ENCODE results near the gene APBB1IP. TPM values are rescaled to one million over a fixed set of nuclear protein-coding genes. Genes with fewer than 3 reads are reported as not detected.
"Not testable (repeated sequence)": the region's sequence is repeated elsewhere in the genome, so short reads cannot be mapped to it uniquely, and the experiment has no call there.

The APBB1IP gene
- total RNA-seq, 1 donor from 2014 or later: 0.47 TPM

DNA sequence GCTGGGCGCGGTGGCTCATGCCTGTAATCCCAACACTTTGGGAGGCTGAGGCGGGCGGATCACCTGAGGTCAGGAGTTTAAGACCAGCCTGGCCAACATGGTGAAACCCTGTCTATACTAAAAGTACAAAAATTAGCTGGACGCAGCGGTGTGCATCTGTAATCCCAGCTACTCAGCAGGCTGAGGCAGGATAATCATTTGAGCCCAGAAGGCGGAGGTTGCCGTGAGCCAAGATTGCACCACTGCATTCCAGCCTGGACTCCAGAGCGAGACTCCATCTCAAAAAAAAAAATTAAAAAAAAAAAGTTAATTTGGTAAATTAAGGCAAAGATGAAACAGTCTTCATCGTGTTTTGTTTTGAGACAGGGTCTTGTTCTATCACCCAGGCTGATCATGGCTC, 66.3 kb downstream of the APBB1IP start:
- not testable (repeated sequence) for DNase-seq (ENCODE audit: extremely low read depth, low read depth, low spot score)

DNA sequence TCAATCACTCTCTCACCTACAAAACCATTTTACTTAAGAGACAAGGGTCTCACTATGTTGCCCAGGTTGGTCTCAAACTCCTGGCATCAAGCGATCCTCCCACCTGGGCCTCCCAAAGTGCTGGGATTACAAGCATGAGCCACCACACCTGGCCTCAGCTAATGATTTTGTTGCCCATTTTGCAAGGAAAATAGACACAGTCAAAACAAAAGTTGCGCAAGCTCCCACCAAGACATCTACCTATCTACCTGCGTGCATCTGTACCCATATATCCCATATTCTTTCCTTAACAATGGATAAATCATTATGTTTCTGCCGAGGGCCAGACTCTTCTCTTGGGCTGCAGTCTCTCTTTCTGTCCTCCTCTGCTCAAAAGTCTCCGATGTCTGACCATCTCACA, 67.3 kb downstream of the APBB1IP start:
- DNase-seq (ENCODE audit: extremely low read depth, low read depth, low spot score): no peak

DNA sequence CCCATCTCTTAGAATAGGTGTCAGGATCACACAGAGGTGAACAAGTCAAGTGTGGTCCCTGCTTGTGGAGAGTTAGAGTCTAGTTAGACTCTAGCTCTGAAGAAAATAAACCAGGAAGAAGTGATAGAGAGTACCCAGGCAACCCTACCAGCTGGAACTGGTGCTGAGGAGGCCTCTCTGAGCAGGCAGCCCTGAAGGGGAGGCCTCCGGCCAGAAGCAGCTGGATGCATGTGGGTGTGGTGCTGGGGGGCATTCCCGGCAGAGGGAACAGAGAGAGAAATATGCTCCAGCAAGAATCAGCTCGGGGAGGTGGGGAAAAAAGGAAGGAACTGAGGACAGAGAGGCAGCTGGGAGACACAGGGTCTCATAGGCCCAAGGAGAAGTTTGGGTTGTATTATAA, 68.6 kb downstream of the APBB1IP start:
- DNase-seq (ENCODE audit: extremely low read depth, low read depth, low spot score): no peak

DNA sequence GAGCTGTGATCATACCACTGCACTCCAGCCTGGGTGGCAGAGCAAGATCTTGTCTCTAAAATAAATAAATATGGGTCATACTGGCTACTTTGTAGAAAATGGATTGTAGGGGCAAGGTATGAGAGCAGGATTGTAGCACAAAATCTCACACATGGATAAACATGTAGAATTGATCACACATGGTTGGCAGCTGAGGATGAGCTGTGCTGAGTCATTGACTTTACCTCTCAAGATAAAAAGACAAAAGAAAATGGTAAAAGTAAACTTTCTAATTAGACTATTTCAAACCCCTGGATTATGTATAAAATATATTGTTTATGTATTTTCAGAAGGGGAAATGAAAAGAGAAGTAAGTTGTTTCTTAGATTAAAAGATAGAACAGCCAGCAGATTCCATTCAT, 69.3 kb downstream of the APBB1IP start:
- DNase-seq (ENCODE audit: extremely low read depth, low read depth, low spot score): no peak

DNA sequence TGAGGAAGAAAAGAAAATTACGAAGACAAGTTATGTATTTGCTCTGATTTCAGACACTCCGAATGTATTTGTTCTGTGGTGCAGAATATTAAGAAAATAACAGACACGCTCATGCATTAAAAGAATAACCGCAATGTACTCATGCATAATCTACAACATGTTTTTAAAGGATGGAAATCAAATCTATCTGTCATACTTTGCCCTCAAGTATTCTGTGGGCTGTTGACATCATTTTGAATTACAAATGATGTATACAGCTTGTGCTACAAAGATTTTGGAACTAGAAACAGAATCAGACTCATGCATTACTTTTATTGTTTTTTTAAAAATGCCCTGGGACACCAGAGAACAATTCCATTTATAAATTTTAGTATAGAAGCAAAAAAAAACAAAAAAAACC, 69.9 kb downstream of the APBB1IP start:
- DNase-seq (ENCODE audit: extremely low read depth, low read depth, low spot score): no peak

DNA sequence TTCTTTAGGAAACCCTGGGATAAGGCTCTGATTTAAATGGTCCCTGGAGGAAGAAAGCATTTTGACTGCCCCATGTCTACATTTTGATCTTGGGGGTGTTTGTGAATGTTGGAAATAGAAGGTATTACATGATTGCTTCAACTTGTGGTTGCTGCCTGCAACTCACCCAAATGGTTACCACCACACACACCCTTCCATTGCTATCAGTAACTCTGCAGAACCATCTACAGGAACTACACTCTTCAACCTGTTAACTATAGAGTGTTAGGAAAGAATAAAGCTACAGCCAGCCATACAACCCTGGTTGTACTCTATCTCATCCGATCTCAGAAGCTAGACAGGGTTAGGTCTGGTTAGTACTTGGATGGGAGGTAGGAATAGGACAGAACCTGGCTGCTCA, 71.2 kb downstream of the APBB1IP start:
- DNase-seq (ENCODE audit: extremely low read depth, low read depth, low spot score): no peak

DNA sequence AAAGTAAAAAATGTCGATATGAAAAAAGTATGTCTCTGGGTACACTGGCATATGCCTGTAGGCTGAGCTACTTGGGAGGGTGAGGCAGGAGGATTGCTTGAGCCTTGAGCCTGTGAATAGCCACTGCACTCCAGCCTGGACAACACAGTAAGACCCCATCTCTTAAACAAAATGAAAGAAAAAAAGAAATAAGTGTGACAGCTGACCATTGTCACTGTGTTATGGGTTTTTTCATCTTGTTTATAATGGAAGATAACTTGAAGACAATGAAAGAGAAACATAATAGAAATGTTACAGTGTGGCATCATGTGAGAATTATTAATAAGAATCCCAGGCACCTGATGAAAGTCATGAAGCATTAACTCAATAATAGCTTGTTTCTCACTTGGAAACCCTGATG, 75.0 kb downstream of the APBB1IP start:
- DNase-seq (ENCODE audit: extremely low read depth, low read depth, low spot score): no peak

DNA sequence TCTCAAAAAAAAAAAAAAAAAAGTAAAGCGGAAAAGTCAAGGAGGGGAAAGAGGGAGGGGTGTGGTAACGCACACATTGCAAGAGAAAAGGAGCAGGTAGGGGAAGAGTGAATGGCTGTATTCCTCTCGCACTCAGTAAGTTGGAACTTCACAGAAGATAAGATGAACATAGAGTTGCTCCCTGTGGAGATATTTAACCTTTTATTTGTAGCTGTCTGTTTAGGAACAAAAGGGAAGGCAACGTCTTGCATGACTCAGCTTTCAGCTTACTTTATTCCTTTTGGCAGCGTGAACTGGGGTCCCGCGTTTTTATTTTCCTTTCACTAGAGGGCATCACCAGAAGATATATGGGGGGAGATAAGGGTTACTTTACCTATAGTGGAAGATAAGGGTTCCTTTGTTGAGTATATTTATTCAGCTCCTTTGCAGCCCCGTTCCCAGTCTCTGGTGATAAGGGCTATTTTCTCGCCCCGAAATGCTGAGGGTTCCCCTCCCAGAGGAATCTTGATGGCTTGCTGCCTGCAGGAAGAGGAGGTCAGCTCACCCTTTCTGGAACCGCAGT, 78.5 kb downstream of the APBB1IP start:
- no peak for DNase-seq (ENCODE audit: extremely low read depth, low read depth, low spot score)

DNA sequence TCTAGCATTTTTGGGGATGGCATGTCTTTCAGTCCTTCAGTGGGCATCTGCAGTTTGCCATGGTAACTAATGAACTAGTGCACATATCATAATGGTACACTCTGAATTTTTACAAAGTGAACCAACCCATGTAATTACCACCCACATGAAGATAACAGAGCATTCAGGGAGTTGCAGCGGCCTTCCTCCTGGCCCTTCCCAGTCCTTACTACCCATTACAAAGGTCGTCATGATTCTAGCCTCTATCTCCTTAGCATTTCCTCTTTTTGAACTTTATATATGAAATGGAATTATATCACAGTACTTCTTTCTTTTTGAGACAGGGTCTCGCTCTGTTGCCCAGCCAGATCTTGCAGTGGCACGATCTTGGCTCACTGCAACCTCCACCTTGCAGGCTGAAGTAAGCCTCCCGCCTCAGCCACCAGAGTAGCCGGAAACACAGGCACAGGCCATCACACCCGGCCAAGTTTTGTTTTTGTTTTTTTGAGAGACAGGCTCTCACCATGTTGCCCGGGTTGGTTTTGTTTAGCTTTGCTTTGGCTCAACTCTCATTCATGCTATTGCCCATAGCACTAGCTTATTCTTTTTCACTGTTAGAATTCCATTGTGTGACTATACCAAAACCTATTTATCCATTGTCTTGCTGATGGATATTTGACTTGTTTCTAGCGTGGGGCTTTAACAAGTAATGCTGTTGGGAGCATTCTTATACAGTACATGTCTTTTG, 79.2 kb downstream of the APBB1IP start:
- DNase-seq (ENCODE audit: extremely low read depth, low read depth, low spot score): no peak

DNA sequence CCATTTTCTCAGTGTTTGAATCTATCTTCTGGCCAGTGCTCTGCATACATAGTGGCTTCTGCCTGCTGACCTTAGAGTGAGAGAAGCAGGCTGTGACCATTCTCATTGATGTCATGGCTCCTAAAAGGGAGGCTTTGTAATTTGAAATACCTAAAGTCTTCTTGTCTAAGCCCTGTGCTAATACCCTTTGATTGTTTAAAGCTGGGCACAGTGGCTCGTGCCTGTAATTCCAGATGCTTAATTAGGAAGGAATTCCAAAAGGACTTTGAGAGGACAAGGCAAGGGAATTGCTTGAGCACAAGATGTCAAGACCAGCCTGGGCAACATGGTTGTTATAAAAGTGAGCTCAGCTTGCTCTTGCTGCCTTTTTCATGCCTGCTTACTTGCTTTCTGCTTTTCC, 81.7 kb downstream of the APBB1IP start:
- no peak for DNase-seq (ENCODE audit: extremely low read depth, low read depth, low spot score)

DNA sequence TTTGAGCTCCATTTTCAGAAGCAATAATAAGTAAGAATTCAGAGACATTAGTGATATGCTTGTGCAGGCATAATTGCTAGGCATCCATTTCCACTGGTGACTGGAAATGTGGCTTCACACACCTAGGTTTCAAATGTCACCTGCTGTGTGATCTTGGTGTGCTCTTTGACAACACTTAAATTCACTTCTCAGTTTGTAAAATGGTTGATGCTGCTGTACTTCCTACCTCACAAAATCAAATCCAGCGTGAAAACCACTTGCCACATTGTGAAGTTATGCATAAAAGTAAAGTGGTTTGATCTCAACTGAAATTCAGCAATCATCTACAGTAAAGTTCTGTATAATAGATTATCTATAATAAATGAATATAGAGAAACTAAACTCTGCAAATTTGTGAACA, 82.4 kb downstream of the APBB1IP start:
- DNase-seq (ENCODE audit: extremely low read depth, low read depth, low spot score): no peak

DNA sequence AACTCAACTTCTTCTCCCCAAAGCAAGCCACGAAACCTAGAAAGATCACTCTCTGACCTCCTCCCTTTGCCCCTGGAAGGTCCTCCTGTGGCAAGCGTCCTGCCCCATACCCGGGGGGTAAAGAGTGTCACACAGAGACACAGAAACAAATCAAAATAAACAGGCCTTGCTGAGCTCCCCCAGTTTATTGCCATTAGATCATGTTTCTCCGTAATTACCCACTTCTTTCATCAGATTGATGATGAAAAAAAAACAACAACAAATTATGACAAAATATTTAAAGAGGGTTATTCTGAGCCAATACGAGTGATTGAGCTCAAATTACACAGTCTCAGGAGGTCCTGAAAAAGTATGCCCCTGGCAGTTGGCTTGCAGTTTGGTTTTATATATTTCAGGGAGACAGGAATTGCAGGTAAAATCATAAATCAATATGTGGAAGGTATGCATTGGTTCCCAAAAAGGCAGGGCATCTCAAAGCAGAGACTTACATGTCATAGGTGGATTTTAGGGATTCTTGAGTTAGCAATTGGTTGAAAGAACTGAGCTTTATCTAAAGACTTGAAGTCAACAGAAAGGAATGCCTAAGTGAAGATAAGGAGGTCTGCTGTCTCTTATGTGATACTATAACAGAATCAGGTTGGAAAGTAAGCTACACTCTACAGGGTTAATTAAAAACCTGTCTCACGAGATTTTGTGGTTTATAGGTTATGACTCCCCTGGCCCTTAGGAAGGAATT, 86.2 kb downstream of the APBB1IP start:
- no peak for DNase-seq (ENCODE audit: extremely low read depth, low read depth, low spot score)

DNA sequence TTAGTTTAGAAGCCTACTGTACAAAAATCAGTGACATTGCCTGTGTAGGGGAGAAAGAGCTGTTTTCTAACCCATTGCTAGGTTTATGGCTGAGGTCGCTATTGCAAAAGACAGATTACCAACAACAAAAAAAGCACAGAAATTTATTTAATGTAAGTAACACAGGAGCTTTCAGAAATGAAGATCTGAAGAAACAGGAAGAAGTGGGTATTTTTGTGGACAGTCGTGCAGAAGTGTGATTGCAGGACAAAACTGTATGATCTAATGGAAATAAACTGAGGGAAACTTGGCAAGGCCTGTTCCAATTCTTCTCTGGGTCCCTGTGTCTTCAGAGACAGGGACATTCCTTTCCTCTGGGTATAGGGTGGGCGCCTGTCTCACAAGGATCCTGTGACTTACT, 87.4 kb downstream of the APBB1IP start:
- DNase-seq (ENCODE audit: extremely low read depth, low read depth, low spot score): no peak

DNA sequence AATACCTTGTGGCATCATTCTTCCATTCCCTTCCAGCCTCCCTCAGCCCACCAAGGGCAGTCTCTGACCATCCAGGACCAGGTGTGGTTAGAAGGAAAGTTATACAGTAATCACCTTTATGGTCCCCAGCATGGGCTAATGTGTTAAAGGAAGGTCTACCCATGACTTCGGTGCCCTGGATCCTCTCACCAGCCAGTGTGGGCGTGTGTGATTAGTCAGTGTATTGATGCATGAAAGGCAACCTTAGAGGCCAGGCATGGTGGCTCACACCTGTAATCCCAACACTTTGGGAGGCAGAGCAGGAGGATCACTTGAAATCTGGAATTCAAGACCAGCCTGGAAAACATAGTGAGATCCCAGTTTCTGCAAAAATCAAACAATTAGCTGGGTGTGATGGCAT, 88.9 kb downstream of the APBB1IP start:
- no peak for DNase-seq (ENCODE audit: extremely low read depth, low read depth, low spot score)

DNA sequence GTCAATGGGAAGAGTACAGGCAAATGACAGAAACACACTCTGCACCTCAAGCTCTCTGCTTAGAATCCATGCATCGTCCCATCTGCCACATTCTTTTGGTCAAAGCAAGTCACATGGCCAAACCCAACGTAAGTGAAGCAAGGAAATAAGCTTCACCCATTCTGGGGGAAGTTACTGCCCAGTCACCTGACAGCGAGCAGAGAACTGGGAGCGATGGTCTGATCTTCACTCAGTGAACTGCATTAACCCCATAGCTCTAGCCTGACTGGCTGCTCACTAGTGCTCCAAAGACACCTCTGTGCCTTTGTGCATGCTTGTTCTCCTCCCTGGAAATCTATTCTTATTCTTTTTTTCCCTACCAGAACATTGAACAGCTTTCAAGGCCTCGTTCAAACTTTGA, 89.9 kb downstream of the APBB1IP start:
- DNase-seq (ENCODE audit: extremely low read depth, low read depth, low spot score): no peak

DNA sequence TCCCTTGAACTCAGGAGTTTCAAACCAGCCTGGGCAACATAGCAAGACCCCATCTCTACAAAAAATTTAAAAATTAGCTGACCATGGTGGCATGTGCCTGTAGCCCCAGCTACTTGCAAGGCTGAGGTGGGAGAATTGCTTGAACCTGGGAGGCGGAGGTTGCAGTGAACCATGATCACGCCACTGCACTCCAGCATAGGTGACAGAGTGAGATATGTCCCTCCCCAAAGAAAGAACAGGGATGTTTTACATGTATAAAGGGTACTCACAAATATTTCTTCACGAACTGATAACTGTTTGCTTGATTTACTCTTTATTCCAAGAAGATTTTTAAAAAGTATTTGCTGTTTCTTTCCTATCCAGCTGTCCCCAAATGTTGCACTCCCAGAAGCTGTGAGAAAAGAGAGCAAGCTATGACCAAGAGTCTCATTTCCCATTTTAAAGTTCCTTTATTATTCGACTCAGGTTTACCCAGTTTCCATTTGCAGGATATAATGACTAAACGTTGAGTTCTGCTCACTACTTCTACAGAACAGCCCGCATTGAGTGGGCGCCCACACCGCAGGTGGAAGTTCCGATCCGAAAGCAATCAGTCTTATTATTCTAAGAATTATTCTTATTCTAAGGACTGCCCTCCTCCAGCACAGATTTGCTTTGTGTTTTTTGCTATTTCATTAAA, 90.7 kb downstream of the APBB1IP start:
- DNase-seq (ENCODE audit: extremely low read depth, low read depth, low spot score): no peak

DNA sequence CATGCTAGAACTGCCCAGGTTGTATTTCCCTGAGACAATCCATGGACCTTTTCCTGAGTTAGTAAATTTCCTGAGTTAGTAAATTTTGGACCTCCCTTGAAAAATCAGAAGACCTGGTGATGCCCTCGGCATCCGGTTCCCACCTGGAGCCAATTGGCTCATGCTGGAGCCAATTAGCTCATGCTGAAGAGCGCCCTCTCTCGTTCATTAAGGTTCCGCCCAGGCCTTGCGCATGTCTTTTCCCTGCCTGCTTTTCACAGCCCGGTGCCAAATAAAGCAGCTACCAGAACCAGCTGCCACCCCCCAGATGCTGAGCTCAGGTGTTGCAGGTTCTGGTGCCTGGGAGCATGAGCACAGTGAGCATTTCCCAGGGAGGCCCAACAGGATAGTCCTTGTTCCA, 96.2 kb downstream of the APBB1IP start:
- DNase-seq (ENCODE audit: extremely low read depth, low read depth, low spot score): no peak

DNA sequence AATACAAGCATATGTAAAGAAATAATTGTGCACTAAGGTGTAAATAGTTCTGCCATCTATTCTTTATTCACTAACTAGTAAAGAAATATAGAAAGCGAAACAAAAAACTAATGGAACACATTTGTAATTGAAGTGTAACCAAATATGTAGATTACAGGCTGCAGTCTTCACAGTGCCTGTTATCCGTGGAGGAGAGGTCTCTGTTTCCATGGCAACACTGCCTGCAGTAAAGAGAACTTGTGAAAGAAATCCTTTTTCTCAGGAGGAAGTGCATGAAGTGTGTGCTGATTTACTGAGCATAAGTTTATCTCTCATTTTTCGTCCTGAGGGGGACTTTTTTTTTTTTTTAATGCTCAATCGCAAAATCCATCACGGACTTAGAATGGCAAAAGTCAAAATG, 102.5 kb downstream of the APBB1IP start:
- DNase-seq (ENCODE audit: extremely low read depth, low read depth, low spot score): no peak

DNA sequence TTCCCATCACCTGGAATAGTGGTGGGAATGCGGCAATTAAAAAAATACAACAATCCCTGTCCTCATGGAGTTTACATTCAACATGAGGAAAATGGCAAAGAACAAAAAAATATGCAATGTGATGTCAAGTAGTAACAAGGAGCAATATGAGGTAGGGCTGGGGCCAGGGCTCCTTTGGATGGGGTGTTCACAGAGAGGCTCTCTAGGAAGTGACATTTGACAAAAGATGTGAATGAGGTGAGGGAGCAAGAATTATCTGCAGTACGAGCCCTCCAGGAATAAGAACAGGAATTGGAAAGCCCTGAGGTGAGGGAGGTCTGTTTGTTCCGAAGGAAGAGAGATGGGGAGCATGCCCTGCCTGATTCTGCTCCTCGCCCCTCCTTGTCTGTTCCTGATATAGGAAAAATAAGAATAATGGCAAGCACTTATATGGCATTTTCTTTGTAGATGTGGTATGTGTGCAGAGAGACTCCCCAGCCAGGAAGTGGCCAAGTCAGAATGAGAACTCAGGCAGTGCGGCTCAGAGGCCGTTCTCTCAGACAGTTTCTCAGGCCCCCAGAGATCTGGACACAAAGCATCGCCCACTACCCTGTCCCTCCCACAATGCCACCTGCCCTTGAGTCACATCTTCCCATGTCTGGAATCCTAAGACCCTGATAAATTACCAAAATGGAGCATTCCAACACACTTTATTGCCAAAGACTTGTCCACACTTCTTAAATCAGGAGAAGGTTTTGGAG, 105.6 kb downstream of the APBB1IP start:
- DNase-seq (ENCODE audit: extremely low read depth, low read depth, low spot score): no peak

DNA sequence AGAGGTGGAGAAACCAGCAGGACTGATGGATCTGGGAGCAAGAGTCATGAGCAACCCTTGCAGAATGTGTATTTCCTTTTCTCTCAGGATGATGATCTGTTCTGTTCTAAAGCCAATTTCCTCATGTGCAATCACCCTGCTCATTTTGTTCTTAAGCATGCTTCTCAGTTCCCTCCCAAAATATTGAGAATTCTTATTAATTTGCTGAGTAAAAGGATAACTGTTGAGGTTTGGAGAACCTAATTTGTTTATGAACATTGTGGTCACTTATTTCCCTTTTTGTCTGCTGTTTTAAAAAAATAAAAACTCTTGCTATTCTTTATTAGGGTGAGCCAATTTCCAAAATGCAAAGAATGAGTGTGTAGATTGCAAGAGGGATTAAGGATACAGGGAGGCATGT, 106.8 kb downstream of the APBB1IP start:
- DNase-seq (ENCODE audit: extremely low read depth, low read depth, low spot score): no peak
